A673 (cell line): ENCODE measurements around the gene MBNL2.

Source experiments
- CTCF ChIP-seq: fragments of 300-800, 200-600 bp; sonication (generic); conservative IDR thresholded peaks from 2 replicates; pipeline ENCODE4 v1.5.1; 2017; ENCODE audit warnings: low read depth, mild to moderate bottlenecking, antibody characterized with exemption, low read length, moderate library complexity, mixed read lengths
- EZH2 ChIP-seq: fragments of 200-600 bp; sonication (generic); IDR thresholded peaks from 2 replicates; pipeline ENCODE4 v1.6.1; 2017; ENCODE audit warnings: borderline replicate concordance, low read depth, mild to moderate bottlenecking, mixed read lengths, antibody characterized with exemption, low read length; ENCODE audit not compliant: poor library complexity, severe bottlenecking

GRCh38 chr13:97302611-97303010, 80.5 kb downstream of the MBNL2 start:
- TF ChIP-seq CTCF (no peak), EZH2 (no peak)
